ENCODE data around the gene TIMM44.

The TIMM44 gene

DNA sequence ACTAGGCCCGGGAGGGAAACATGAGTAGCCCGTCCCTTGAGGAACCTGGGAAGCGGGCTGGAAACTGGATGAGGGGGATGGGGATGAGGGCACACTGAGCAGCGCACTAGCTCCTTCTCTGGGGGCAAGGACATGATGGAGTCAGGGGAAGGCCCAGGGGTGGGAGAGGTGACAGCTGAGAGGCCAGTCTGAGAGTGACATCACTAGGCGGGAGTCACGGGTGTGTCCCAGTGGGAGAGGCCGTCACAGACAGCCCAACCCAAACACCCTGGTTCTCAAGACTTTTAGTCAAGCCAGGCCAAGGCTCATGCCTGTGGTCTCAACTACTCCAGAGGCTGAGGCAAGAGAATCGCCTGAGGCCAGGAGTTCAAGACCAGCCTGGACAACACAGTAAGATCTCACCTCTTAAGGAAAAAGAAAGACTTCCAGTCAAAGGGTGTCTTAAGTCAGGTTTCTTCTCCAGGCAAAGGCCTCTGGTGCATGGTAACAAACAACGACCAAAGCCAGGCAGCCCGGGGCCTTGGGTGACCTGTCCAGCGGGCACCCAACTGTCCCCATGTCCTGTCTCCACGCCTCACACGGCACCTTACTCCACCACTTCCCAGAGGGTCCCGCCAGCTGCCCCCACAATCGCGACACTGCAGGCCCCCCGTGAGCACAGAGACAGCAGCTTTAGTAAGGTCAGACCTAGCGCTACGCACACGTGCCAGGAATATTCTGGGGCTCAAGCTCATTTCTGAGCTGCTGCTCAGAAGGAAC, 25.5 kb upstream of the TIMM44 start:
- DNase-seq (ENCODE audit: low spot score) = no peak

DNA sequence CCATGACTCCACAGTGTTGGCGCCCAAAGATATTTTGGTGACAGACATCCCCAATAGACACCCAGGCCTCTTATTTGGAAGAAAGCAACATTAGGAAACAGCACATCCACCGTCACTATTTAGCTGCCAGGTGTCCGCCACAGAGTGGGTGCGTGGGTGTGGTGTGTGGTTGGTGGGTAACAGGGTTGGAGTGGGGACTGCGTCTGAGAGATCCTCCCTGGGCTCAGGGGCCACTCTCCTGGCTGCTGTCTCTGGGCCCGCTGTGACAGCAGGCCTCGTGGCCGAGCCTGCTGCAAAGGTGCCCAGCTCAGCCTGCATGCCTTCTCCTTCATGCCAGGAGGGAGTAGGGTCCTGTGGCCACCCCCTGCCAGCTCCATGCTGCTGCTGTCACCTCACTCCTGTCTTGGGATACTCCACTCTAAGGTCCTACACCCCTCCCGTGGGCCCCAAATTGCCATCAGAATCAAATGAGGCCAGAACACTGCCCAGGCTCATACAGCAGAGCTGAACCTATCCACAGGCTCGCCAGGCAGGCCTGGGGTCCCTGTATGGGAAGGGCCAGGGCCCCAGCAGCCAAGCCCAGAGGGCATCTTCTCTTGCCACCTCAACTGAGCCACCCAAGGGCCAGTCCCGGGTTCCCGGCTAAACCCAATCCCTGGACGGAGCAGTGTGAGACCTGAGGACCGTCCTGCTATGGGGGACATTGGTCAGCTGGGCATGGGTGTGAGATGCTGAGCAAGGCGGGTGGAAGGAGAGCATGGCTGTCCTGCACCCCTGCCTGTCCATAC, 24.7 kb upstream of the TIMM44 start:
- Histone ChIP-seq H4K91ac (ENCODE audit: low read depth, low read length, poor library complexity) (no peak overlapping the region), H3K4ac (ENCODE audit: low read length) (no peak overlapping the region), H2AFZ (ENCODE audit: low read length) (no peak overlapping the region), H2BK5ac (ENCODE audit: low read length) (no peak overlapping the region), H3K4me2 (ENCODE audit: insufficient read depth, low read length, poor library complexity, severe bottlenecking) (no peak overlapping the region), H3K9ac (ENCODE audit: low read depth, low read length, poor library complexity) (no peak overlapping the region), H4K8ac (ENCODE audit: low read depth, low read length) (no peak overlapping the region), H2BK120ac (ENCODE audit: low read depth, low read length) (no peak overlapping the region), H3K4me1 (ENCODE audit: control insufficient read depth in 2 of 2, insufficient read depth in 1 of 2, low read depth in 1 of 2, low read length in 2 of 2) (no peaks in the 10 kb centered on the region), H2AK5ac (ENCODE audit: low read depth, low read length) (no peak overlapping the region), H3K27ac (replicated peaks; ENCODE audit: low read length) (no peak overlapping the region), H3K18ac (ENCODE audit: low read length) (no peak overlapping the region), H2BK12ac (ENCODE audit: low read length) (no peak overlapping the region), H3K27me3 (ENCODE audit: control insufficient read depth in 3 of 3, insufficient read depth in 3 of 3, low read depth in 1 of 3, low read length in 3 of 3) (no peaks in the 10 kb centered on the region), H3K79me1 (ENCODE audit: low read depth, low read length) (peaks cover 3% of the 10 kb centered on the region), H3K14ac (ENCODE audit: low read length) (no peak overlapping the region), H3K4me3 (ENCODE audit: low read length in 2 of 2) (peak overlapping the region in 1 of 2 donors; percentile 37), H2BK15ac (ENCODE audit: low read length) (no peak overlapping the region), H3K36me3 (replicated peaks in 1 of 2; ENCODE audit: control insufficient read depth in 2 of 2, insufficient read depth in 2 of 2, low read length in 2 of 2) (peaks cover 66 to 94% of the 10 kb centered on the region in 2 donors), H3K9me3 (replicated peaks in 1 of 2; ENCODE audit: control insufficient read depth in 2 of 2, insufficient read depth in 1 of 2, low read depth in 1 of 2, low read length in 2 of 2) (no peaks in the 10 kb centered on the region), H3K23ac (ENCODE audit: low read depth, low read length, poor library complexity) (peak overlapping the region; percentile 34)
- no peak for DNase-seq (ENCODE audit: low spot score)
- no CpG with 5 or more reads among the region's 15 CpGs for WGBS, 2 donors (ENCODE audit: extremely low coverage in 2 of 2, insufficient read length in 2 of 2, insufficient replicate concordance in 1 of 2)

More for the DNA sequence above, 25.5 kb upstream of the TIMM44 start:
- Histone ChIP-seq H3K9ac (ENCODE audit: low read depth, low read length, poor library complexity) (peak overlapping the region; percentile 25), H3K4ac (ENCODE audit: low read length) (no peak overlapping the region), H3K14ac (ENCODE audit: low read length) (no peak overlapping the region), H3K27me3 (ENCODE audit: control insufficient read depth in 3 of 3, insufficient read depth in 3 of 3, low read depth in 1 of 3, low read length in 3 of 3) (no peaks in the 10 kb centered on the region), H3K36me3 (replicated peaks in 1 of 2; ENCODE audit: control insufficient read depth in 2 of 2, insufficient read depth in 2 of 2, low read length in 2 of 2) (peaks cover 66 to 94% of the 10 kb centered on the region in 2 donors), H2AFZ (ENCODE audit: low read length) (no peak overlapping the region), H2AK5ac (ENCODE audit: low read depth, low read length) (no peak overlapping the region), H4K91ac (ENCODE audit: low read depth, low read length, poor library complexity) (no peak overlapping the region), H3K79me1 (ENCODE audit: low read depth, low read length) (peaks cover 3% of the 10 kb centered on the region), H3K18ac (ENCODE audit: low read length) (no peak overlapping the region), H3K4me2 (ENCODE audit: insufficient read depth, low read length, poor library complexity, severe bottlenecking) (no peak overlapping the region), H3K9me3 (replicated peaks in 1 of 2; ENCODE audit: control insufficient read depth in 2 of 2, insufficient read depth in 1 of 2, low read depth in 1 of 2, low read length in 2 of 2) (no peaks in the 10 kb centered on the region), H3K4me3 (ENCODE audit: low read length in 2 of 2) (no peak overlapping the region), H3K27ac (replicated peaks; ENCODE audit: low read length) (no peak overlapping the region), H2BK12ac (ENCODE audit: low read length) (no peak overlapping the region), H4K8ac (ENCODE audit: low read depth, low read length) (no peak overlapping the region), H3K4me1 (ENCODE audit: control insufficient read depth in 2 of 2, insufficient read depth in 1 of 2, low read depth in 1 of 2, low read length in 2 of 2) (no peaks in the 10 kb centered on the region), H3K23ac (ENCODE audit: low read depth, low read length, poor library complexity) (no peak overlapping the region), H2BK5ac (ENCODE audit: low read length) (no peak overlapping the region), H2BK120ac (ENCODE audit: low read depth, low read length) (no peak overlapping the region), H2BK15ac (ENCODE audit: low read length) (no peak overlapping the region)
- no CpG with 5 or more reads among the region's 20 CpGs for WGBS, 2 donors (ENCODE audit: extremely low coverage in 2 of 2, insufficient read length in 2 of 2, insufficient replicate concordance in 1 of 2)

GRCh38 chr19:7965921-7966665, 22.6 kb upstream of the TIMM44 start:
- H2BK12ac ChIP-seq (ENCODE audit: low read length) = no peak overlapping the region
- no peak overlapping the region for H2AK5ac ChIP-seq (ENCODE audit: low read depth, low read length)
- no peak overlapping the region for H2BK5ac ChIP-seq (ENCODE audit: low read length)
- no peak for DNase-seq (ENCODE audit: low spot score)
- no peak overlapping the region for H2BK120ac ChIP-seq (ENCODE audit: low read depth, low read length)
- peaks cover 3% of the 10 kb centered on the region for H3K79me1 ChIP-seq (ENCODE audit: low read depth, low read length)
- no peak overlapping the region for H3K23ac ChIP-seq (ENCODE audit: low read depth, low read length, poor library complexity)
- H3K4ac ChIP-seq (ENCODE audit: low read length) = no peak overlapping the region
- H3K27ac ChIP-seq (replicated peaks; ENCODE audit: low read length) = no peak overlapping the region
- WGBS, 2 donors (ENCODE audit: extremely low coverage in 2 of 2, insufficient read length in 2 of 2, insufficient replicate concordance in 1 of 2) = no CpG with 5 or more reads among the region's 12 CpGs
- H3K4me1 ChIP-seq (ENCODE audit: control insufficient read depth in 2 of 2, insufficient read depth in 1 of 2, low read depth in 1 of 2, low read length in 2 of 2) = no peaks in the 10 kb centered on the region
- no peaks in the 10 kb centered on the region for H3K9me3 ChIP-seq (replicated peaks in 1 of 2; ENCODE audit: control insufficient read depth in 2 of 2, insufficient read depth in 1 of 2, low read depth in 1 of 2, low read length in 2 of 2)
- H2BK15ac ChIP-seq (ENCODE audit: low read length) = no peak overlapping the region
- H4K91ac ChIP-seq (ENCODE audit: low read depth, low read length, poor library complexity) = no peak overlapping the region
- no peak overlapping the region for H3K9ac ChIP-seq (ENCODE audit: low read depth, low read length, poor library complexity)
- no peak overlapping the region for H3K14ac ChIP-seq (ENCODE audit: low read length)
- no peak overlapping the region for H3K4me2 ChIP-seq (ENCODE audit: insufficient read depth, low read length, poor library complexity, severe bottlenecking)
- no peak overlapping the region for H2AFZ ChIP-seq (ENCODE audit: low read length)
- peaks cover 65 to 97% of the 10 kb centered on the region in 2 donors for H3K36me3 ChIP-seq (replicated peaks in 1 of 2; ENCODE audit: control insufficient read depth in 2 of 2, insufficient read depth in 2 of 2, low read length in 2 of 2)
- no peaks in the 10 kb centered on the region for H3K27me3 ChIP-seq (ENCODE audit: control insufficient read depth in 3 of 3, insufficient read depth in 3 of 3, low read depth in 1 of 3, low read length in 3 of 3)
- H3K18ac ChIP-seq (ENCODE audit: low read length) = no peak overlapping the region
- no peak overlapping the region for H3K4me3 ChIP-seq (ENCODE audit: low read length in 2 of 2)
- H4K8ac ChIP-seq (ENCODE audit: low read depth, low read length) = no peak overlapping the region

Measured in neuronal stem cell (in vitro differentiated cells).